Measurements from ENCODE around the gene CIAO2B. TPM values are rescaled to one million over a fixed set of nuclear protein-coding genes. Genes with fewer than 3 reads are reported as not detected.

The CIAO2B gene
- total RNA-seq, 1 donor from 2014 or later: 55.5 TPM

- H4K20me1 ChIP-seq (ENCODE audit: low read depth): peaks cover 25% of the 10 kb centered on the region
- H3K36me3 ChIP-seq: peaks cover 3% of the 10 kb centered on the region
- Mint-ChIP-seq H3K4me3 (no peak overlapping the region), H3K4me1 (no peaks in the 10 kb centered on the region), H3K9me3 (no peaks in the 10 kb centered on the region), H3K36me3 (peaks cover 18% of the 10 kb centered on the region), H3K27ac (no peak overlapping the region), H3K27me3 (ENCODE audit: insufficient read depth, low read depth) (peaks cover 2% of the 10 kb centered on the region)
- no peaks in the 10 kb centered on the region for H3K9me3 ChIP-seq (ENCODE audit: low read depth)
- DNase-seq (ENCODE audit: low spot score): no peak
- H3K27me3 ChIP-seq: no peaks in the 10 kb centered on the region
- no peak for TF ChIP-seq EZH2phosphoT487 (IDR thresholded peaks at IDR 0.05)
- no peak for TF ChIP-seq EZH2 (IDR thresholded peaks at IDR 0.05)
- TF ChIP-seq CTCF (IDR thresholded peaks at IDR 0.05): no peak
- no peak overlapping the region for H2AFZ ChIP-seq (replicated peaks)
- no peaks in the 10 kb centered on the region for H3K4me1 ChIP-seq
- H3K79me2 ChIP-seq (ENCODE audit: low read depth): peaks cover 9% of the 10 kb centered on the region
- no peak overlapping the region for H3K4me3 ChIP-seq
- no peak overlapping the region for H3K4me2 ChIP-seq
- no peak overlapping the region for H3K27ac ChIP-seq
- H3F3A ChIP-seq (ENCODE audit: low read depth): no peaks in the 10 kb centered on the region
- no peak overlapping the region for H3K9ac ChIP-seq
Observed at GRCh38 chr16:66886914-66887313, 47.3 kb downstream of the CIAO2B start.

GRCh38 chr16:66886321-66886720 lies 47.9 kb downstream of the CIAO2B start:
- Histone ChIP-seq H3K4me3 (no peak overlapping the region), H3K4me1 (peaks cover 4% of the 10 kb centered on the region), H3K36me3 (peaks cover 3% of the 10 kb centered on the region), H3K9ac (no peak overlapping the region), H3K79me2 (ENCODE audit: low read depth) (peaks cover 14% of the 10 kb centered on the region), H2AFZ (replicated peaks) (no peak overlapping the region), H3K27me3 (peaks cover 2% of the 10 kb centered on the region), H3K9me3 (ENCODE audit: low read depth) (no peaks in the 10 kb centered on the region), H4K20me1 (ENCODE audit: low read depth) (peaks cover 30% of the 10 kb centered on the region), H3K4me2 (no peak overlapping the region), H3K27ac (no peak overlapping the region), H3F3A (ENCODE audit: low read depth) (no peaks in the 10 kb centered on the region)
- H3K4me3 Mint-ChIP-seq: no peak overlapping the region
- no peak for TF ChIP-seq EZH2 (IDR thresholded peaks at IDR 0.05)
- no peak for DNase-seq (ENCODE audit: low spot score)
- H3K27ac Mint-ChIP-seq: no peak overlapping the region
- peaks cover 2% of the 10 kb centered on the region for H3K27me3 Mint-ChIP-seq (ENCODE audit: insufficient read depth, low read depth)
- peaks cover 18% of the 10 kb centered on the region for H3K36me3 Mint-ChIP-seq
- no peaks in the 10 kb centered on the region for H3K9me3 Mint-ChIP-seq
- H3K4me1 Mint-ChIP-seq: no peaks in the 10 kb centered on the region

- H3K9me3 ChIP-seq (ENCODE audit: low read depth): no peaks in the 10 kb centered on the region
- no peak for DNase-seq (ENCODE audit: low spot score)
- no peak overlapping the region for H3K4me2 ChIP-seq
- Mint-ChIP-seq H3K9me3 (no peaks in the 10 kb centered on the region), H3K36me3 (peaks cover 18% of the 10 kb centered on the region), H3K27me3 (ENCODE audit: insufficient read depth, low read depth) (peaks cover 2% of the 10 kb centered on the region), H3K4me1 (no peaks in the 10 kb centered on the region), H3K4me3 (no peak overlapping the region), H3K27ac (no peak overlapping the region)
- no peaks in the 10 kb centered on the region for H3F3A ChIP-seq (ENCODE audit: low read depth)
- H4K20me1 ChIP-seq (ENCODE audit: low read depth): peaks cover 30% of the 10 kb centered on the region
- H3K36me3 ChIP-seq: peaks cover 3% of the 10 kb centered on the region
- H3K4me1 ChIP-seq: peaks cover 4% of the 10 kb centered on the region
- peaks cover 15% of the 10 kb centered on the region for H3K79me2 ChIP-seq (ENCODE audit: low read depth)
- no peak overlapping the region for H2AFZ ChIP-seq (replicated peaks)
- H3K27ac ChIP-seq: no peak overlapping the region
- no peak for TF ChIP-seq CTCF (IDR thresholded peaks at IDR 0.05)
- no peak for TF ChIP-seq EZH2phosphoT487 (IDR thresholded peaks at IDR 0.05)
- no peak for TF ChIP-seq EZH2 (IDR thresholded peaks at IDR 0.05)
- no peak overlapping the region for H3K4me3 ChIP-seq
- H3K9ac ChIP-seq: no peak overlapping the region
- H3K27me3 ChIP-seq: peaks cover 6% of the 10 kb centered on the region
Observed at GRCh38 chr16:66885491-66885890, 48.7 kb downstream of the CIAO2B start.

DNA sequence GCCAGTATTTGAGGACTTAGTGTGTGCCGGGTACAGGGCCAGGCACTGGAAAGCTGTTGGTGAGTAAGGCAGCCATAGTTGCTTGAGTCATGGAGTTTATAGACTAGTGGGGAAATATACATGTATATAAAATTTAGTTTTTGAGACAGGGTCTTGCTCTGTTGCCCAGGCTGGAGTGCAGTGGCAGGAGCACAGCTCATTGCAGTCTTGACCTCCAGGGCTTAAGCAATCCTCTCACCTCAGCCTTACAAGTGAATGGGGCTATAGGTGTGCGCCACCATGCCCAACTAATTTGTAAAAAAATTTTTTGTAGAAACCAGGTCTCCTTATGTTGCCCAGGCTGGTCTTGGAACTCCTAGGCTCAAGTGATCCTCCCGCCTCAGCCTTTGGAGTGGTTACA lies 51.5 kb downstream of the CIAO2B start:
- H2AFZ ChIP-seq (replicated peaks): no peak overlapping the region
- peaks cover 15% of the 10 kb centered on the region for H3K79me2 ChIP-seq (ENCODE audit: low read depth)
- no peak for TF ChIP-seq EZH2 (IDR thresholded peaks at IDR 0.05)
- TF ChIP-seq EZH2phosphoT487 (IDR thresholded peaks at IDR 0.05): no peak
- TF ChIP-seq CTCF (IDR thresholded peaks at IDR 0.05): no peak
- H3F3A ChIP-seq (ENCODE audit: low read depth): peaks cover 4% of the 10 kb centered on the region
- H3K27me3 Mint-ChIP-seq (ENCODE audit: insufficient read depth, low read depth): peaks cover 4% of the 10 kb centered on the region
- peaks cover 3% of the 10 kb centered on the region for H3K36me3 ChIP-seq
- H4K20me1 ChIP-seq (ENCODE audit: low read depth): peaks cover 30% of the 10 kb centered on the region
- H3K9me3 ChIP-seq (ENCODE audit: low read depth): no peaks in the 10 kb centered on the region
- no peak for DNase-seq (ENCODE audit: low spot score)
- no peak overlapping the region for H3K4me2 ChIP-seq
- no peak overlapping the region for H3K27ac ChIP-seq
- no peak overlapping the region for H3K9ac ChIP-seq
- peaks cover 4% of the 10 kb centered on the region for H3K4me1 ChIP-seq
- no peak overlapping the region for H3K4me3 Mint-ChIP-seq
- H3K9me3 Mint-ChIP-seq: no peaks in the 10 kb centered on the region
- peaks cover 18% of the 10 kb centered on the region for H3K36me3 Mint-ChIP-seq
- no peak overlapping the region for H3K27ac Mint-ChIP-seq
- H3K27me3 ChIP-seq: peaks cover 10% of the 10 kb centered on the region
- peaks cover 13% of the 10 kb centered on the region for H3K4me1 Mint-ChIP-seq
- H3K4me3 ChIP-seq: no peak overlapping the region

Other genes starting within 250 kb of the CIAO2B start
- 25.9 and 39.5 TPM in 2 replicates for gene CMTM4, start 237.7 kb downstream of the CIAO2B start, total RNA-seq (ENCODE audit: low replicate concordance)
- 94.3 and 104 TPM in 2 replicates for gene DYNC1LI2, start 182.8 kb downstream of the CIAO2B start, total RNA-seq (ENCODE audit: low replicate concordance)
- gene TERB1, start 132.8 kb downstream of the CIAO2B start, total RNA-seq (ENCODE audit: low replicate concordance): not detected in 2 replicates
- gene NAE1, start 103.4 kb downstream of the CIAO2B start, total RNA-seq (ENCODE audit: low replicate concordance): 226 and 397 TPM in 2 replicates
- not detected in 2 replicates for gene CA7, start 90.0 kb downstream of the CIAO2B start, total RNA-seq (ENCODE audit: low replicate concordance)
- 6.6 and 12.6 TPM in 2 replicates for gene PDP2, start 53.9 kb downstream of the CIAO2B start, total RNA-seq (ENCODE audit: low replicate concordance)
- gene CDH16, start 15.5 kb downstream of the CIAO2B start, total RNA-seq (ENCODE audit: low replicate concordance): not detected in 2 replicates
- 0.12 and 0.24 TPM in 2 replicates for gene RRAD, start 8.9 kb downstream of the CIAO2B start, total RNA-seq (ENCODE audit: low replicate concordance)
- gene CES2, start 1.1 kb upstream of the CIAO2B start, total RNA-seq (ENCODE audit: low replicate concordance): 11.1 and 20.9 TPM in 2 replicates
- gene CES3, start 26.9 kb upstream of the CIAO2B start, total RNA-seq (ENCODE audit: low replicate concordance): 5.7 and 13.4 TPM in 2 replicates
- gene CES4A, start 54.2 kb upstream of the CIAO2B start, total RNA-seq (ENCODE audit: low replicate concordance): 0.22 and 1.8 TPM in 2 replicates
- gene CBFB, start 94.7 kb upstream of the CIAO2B start, total RNA-seq (ENCODE audit: low replicate concordance): 64.7 and 95.5 TPM in 2 replicates
- gene PHAF1, start 175.5 kb upstream of the CIAO2B start, total RNA-seq (ENCODE audit: low replicate concordance): 29.1 and 31.5 TPM in 2 replicates
- 2.6 and 5.9 TPM in 2 replicates for gene B3GNT9, start 216.6 kb upstream of the CIAO2B start, total RNA-seq (ENCODE audit: low replicate concordance)
- gene TRADD, start 225.5 kb upstream of the CIAO2B start, total RNA-seq (ENCODE audit: low replicate concordance): 0.25 and 0.30 TPM in 2 replicates
- gene FBXL8, start 225.6 kb upstream of the CIAO2B start, total RNA-seq (ENCODE audit: low replicate concordance): not detected in 2 replicates
- gene HSF4, start 230.3 kb upstream of the CIAO2B start, total RNA-seq (ENCODE audit: low replicate concordance): 1.0 TPM in 1 of 2 replicates, not detected in the other
- gene NOL3, start 236.1 kb upstream of the CIAO2B start, total RNA-seq (ENCODE audit: low replicate concordance): 0.37 and 5.5 TPM in 2 replicates
- gene MATCAP1, start 249.6 kb upstream of the CIAO2B start, total RNA-seq (ENCODE audit: low replicate concordance): 15.7 and 50.9 TPM in 2 replicates